Naive B cell (primary cell): Measurements from ENCODE around the gene TBL3. TPM values are rescaled to one million over a fixed set of nuclear protein-coding genes. Genes with fewer than 3 reads are reported as not detected.

ENCODE experiments used
- ATAC-seq, 2 donors: fragments of 150-1000 bp; cut with Tn5 transposase; 2 replicates each; pipeline ENCODE4 v1.10.0; 2021; ENCODE audit warnings: low read depth in 2 of 2, mild to moderate bottlenecking in 2 of 2, moderate library complexity in 2 of 2
- DNase-seq: peaks from one replicate; pipeline ENCODE4 v3.0.0; 2022
- H3K27ac Mint-ChIP-seq, 6 donors: one replicate each; pipeline ENCODE4 v1.8.0; 2020 to 2022; ENCODE audit warnings: mild to moderate bottlenecking in 6 of 6, mixed read lengths in 6 of 6, moderate library complexity in 5 of 6, inconsistent platforms in 2 of 6
- H3K27me3 Mint-ChIP-seq, 3 donors: one replicate each; pipeline ENCODE4 v1.8.0; 2021 to 2022; ENCODE audit warnings: mixed read lengths in 3 of 3, mild to moderate bottlenecking in 1 of 3
- H3K36me3 Mint-ChIP-seq, 2 donors: one replicate each; pipeline ENCODE4 v1.8.0; 2020 to 2022; ENCODE audit warnings: mixed read lengths in 2 of 2, inconsistent platforms in 1 of 2, mild to moderate bottlenecking in 1 of 2
- H3K4me1 Mint-ChIP-seq, 3 donors: one replicate each; pipeline ENCODE4 v1.8.0; 2020 to 2022; ENCODE audit warnings: mixed read lengths in 3 of 3, inconsistent platforms in 1 of 3, mild to moderate bottlenecking in 1 of 3, moderate library complexity in 1 of 3
- H3K4me3 Mint-ChIP-seq, 8 donors: one replicate each; pipeline ENCODE4 v1.8.0; 2020 to 2022; ENCODE audit warnings: mild to moderate bottlenecking in 8 of 8, mixed read lengths in 8 of 8, moderate library complexity in 8 of 8, inconsistent platforms in 2 of 8
- H3K9me3 Mint-ChIP-seq, 7 donors: one replicate each; pipeline ENCODE4 v1.8.0; 2020 to 2022; ENCODE audit warnings: mixed read lengths in 7 of 7, mild to moderate bottlenecking in 5 of 7, inconsistent platforms in 2 of 7, moderate library complexity in 1 of 7
- polyA plus RNA-seq, 6 donors: library from polyadenylated mRNA; unstranded; fragments of 300-500 nt; fragmentation: Illumina TruSeq; gene quantifications; one replicate each; pipeline ENCODE4 v1.2.3, GENCODE V29; 2021; ENCODE audit warnings: low read depth in 6 of 6

TBL3 gene
- polyA plus RNA-seq, 6 donors from 2014 or later = 10.9 to 54.8 (median 35.4) TPM

GRCh38 chr16:1976951-1977874, 5.4 kb downstream of the TBL3 start:
- peaks cover 4 to 49% (median 20%) of the 10 kb centered on the region in 3 donors for H3K27me3 Mint-ChIP-seq
- no peaks in the 10 kb centered on the region for H3K9me3 Mint-ChIP-seq
- ATAC-seq (no peak), DNase-seq (no peak)
- no peak overlapping the region for H3K27ac Mint-ChIP-seq
- peaks cover 8 to 15% (median 11%) of the 10 kb centered on the region in 3 donors for H3K4me1 Mint-ChIP-seq
- peak overlapping the region in 1 of 8 donors; percentile 22 for H3K4me3 Mint-ChIP-seq
- H3K36me3 Mint-ChIP-seq = peaks cover 0 to 16% of the 10 kb centered on the region in 2 donors

- H3K36me3 Mint-ChIP-seq = peaks cover 0 to 16% of the 10 kb centered on the region in 2 donors
- H3K27me3 Mint-ChIP-seq = peaks cover 7 to 55% (median 27%) of the 10 kb centered on the region in 3 donors
- H3K27ac Mint-ChIP-seq = no peak overlapping the region
- peaks cover 8 to 12% (median 8%) of the 10 kb centered on the region in 3 donors for H3K4me1 Mint-ChIP-seq
- H3K4me3 Mint-ChIP-seq = no peak overlapping the region
- DNase-seq = no peak
- no peaks in the 10 kb centered on the region for H3K9me3 Mint-ChIP-seq
- no peak for ATAC-seq
Observed at GRCh38 chr16:1977875-1978268, 6.0 kb downstream of the TBL3 start.

GRCh38 chr16:1978476-1979120, 6.7 kb downstream of the TBL3 start:
- peaks cover 0 to 2% (median 0%) of the 10 kb centered on the region in 7 donors for H3K9me3 Mint-ChIP-seq
- H3K4me3 Mint-ChIP-seq = no peak overlapping the region
- no peak for DNase-seq
- peaks cover 12 to 56% (median 30%) of the 10 kb centered on the region in 3 donors for H3K27me3 Mint-ChIP-seq
- no peak overlapping the region for H3K27ac Mint-ChIP-seq
- H3K4me1 Mint-ChIP-seq = peaks cover 6 to 10% (median 10%) of the 10 kb centered on the region in 3 donors
- peaks cover 0 to 16% of the 10 kb centered on the region in 2 donors for H3K36me3 Mint-ChIP-seq
- ATAC-seq = no peak

GRCh38 chr16:1979271-1980029, 7.6 kb downstream of the TBL3 start:
- ATAC-seq (no peak), DNase-seq (no peak)
- peaks cover 12 to 55% (median 30%) of the 10 kb centered on the region in 3 donors for H3K27me3 Mint-ChIP-seq
- peaks cover 0 to 16% of the 10 kb centered on the region in 2 donors for H3K36me3 Mint-ChIP-seq
- no peak overlapping the region for H3K27ac Mint-ChIP-seq
- peaks cover 0 to 2% (median 0%) of the 10 kb centered on the region in 7 donors for H3K9me3 Mint-ChIP-seq
- H3K4me3 Mint-ChIP-seq = peak overlapping the region in 2 of 8 donors; percentile 27 to 35
- H3K4me1 Mint-ChIP-seq = peaks cover 6 to 11% (median 7%) of the 10 kb centered on the region in 3 donors

GRCh38 chr16:1980030-1980769, 8.3 kb downstream of the TBL3 start:
- peaks cover 0 to 10% of the 10 kb centered on the region in 2 donors for H3K36me3 Mint-ChIP-seq
- ATAC-seq (no peak), DNase-seq (no peak)
- H3K4me1 Mint-ChIP-seq = peaks cover 10 to 18% (median 12%) of the 10 kb centered on the region in 3 donors
- H3K9me3 Mint-ChIP-seq = peaks cover 0 to 2% (median 0%) of the 10 kb centered on the region in 7 donors
- H3K27me3 Mint-ChIP-seq = peaks cover 12 to 51% (median 30%) of the 10 kb centered on the region in 3 donors
- peak overlapping the region in 2 of 8 donors; percentile 27 to 51 for H3K4me3 Mint-ChIP-seq
- no peak overlapping the region for H3K27ac Mint-ChIP-seq

- Mint-ChIP-seq H3K4me3 (no peak overlapping the region), H3K4me1 (peaks cover 10 to 20% (median 12%) of the 10 kb centered on the region in 3 donors), H3K27ac (no peak overlapping the region), H3K27me3 (peaks cover 12 to 51% (median 30%) of the 10 kb centered on the region in 3 donors), H3K36me3 (peaks cover 0 to 9% of the 10 kb centered on the region in 2 donors), H3K9me3 (peaks cover 0 to 2% (median 0%) of the 10 kb centered on the region in 7 donors)
- ATAC-seq = no peak
- no peak for DNase-seq
Observed at GRCh38 chr16:1980770-1981087, 8.9 kb downstream of the TBL3 start.

GRCh38 chr16:1981398-1981836, 9.6 kb downstream of the TBL3 start, which contains the start of gene NOXO1:
TSS of gene NOXO1 (minus strand) at chr16:1981469. CDS start at chr16:1981179, 290 bp downstream.
- Mint-ChIP-seq H3K27ac (peak within 1 kb of the TSS in 3 of 6 donors; percentile 24 to 72 (median 70)), H3K27me3 (peaks cover 12 to 44% (median 23%) of the 10 kb centered on the region in 3 donors), H3K36me3 (peaks cover 0 to 3% of the 10 kb centered on the region in 2 donors), H3K4me3 (peak within 1 kb of the TSS in 6 of 8 donors; percentile 4 to 88 (median 80)), H3K9me3 (peaks cover 0 to 2% (median 0%) of the 10 kb centered on the region in 7 donors), H3K4me1 (peaks cover 7 to 20% (median 17%) of the 10 kb centered on the region in 3 donors)
- peak in 1 of 2 donors; percentile 16 for ATAC-seq
- no peak for DNase-seq

GRCh38 chr16:1982013-1982433, 10.2 kb downstream of the TBL3 start:
- H3K27ac Mint-ChIP-seq = peak overlapping the region in 2 of 6 donors; percentile 70 to 72
- DNase-seq (no peak), ATAC-seq (no peak)
- peak overlapping the region in 5 of 8 donors; percentile 4 to 88 (median 79) for H3K4me3 Mint-ChIP-seq
- H3K27me3 Mint-ChIP-seq = peaks cover 12 to 44% (median 23%) of the 10 kb centered on the region in 3 donors
- H3K36me3 Mint-ChIP-seq = no peaks in the 10 kb centered on the region
- H3K9me3 Mint-ChIP-seq = peaks cover 0 to 2% (median 0%) of the 10 kb centered on the region in 7 donors
- H3K4me1 Mint-ChIP-seq = peaks cover 13 to 22% (median 20%) of the 10 kb centered on the region in 3 donors

GRCh38 chr16:1982991-1983543, 11.2 kb downstream of the TBL3 start:
- ATAC-seq (no peak), DNase-seq (no peak)
- Mint-ChIP-seq H3K27me3 (peaks cover 12 to 36% (median 23%) of the 10 kb centered on the region in 3 donors), H3K4me3 (peak overlapping the region; percentile 74 to 88 (median 84)), H3K4me1 (peaks cover 17 to 22% (median 20%) of the 10 kb centered on the region in 3 donors), H3K9me3 (peaks cover 0 to 2% (median 0%) of the 10 kb centered on the region in 7 donors), H3K27ac (peak overlapping the region in 3 of 6 donors; percentile 50 to 70 (median 63)), H3K36me3 (no peaks in the 10 kb centered on the region)

GRCh38 chr16:1983544-1984346, 11.9 kb downstream of the TBL3 start, which contains the start of gene GFER:
TSS of gene GFER (plus strand) at chr16:1984193. CDS start at chr16:1984219, 26 bp downstream.
- Mint-ChIP-seq H3K36me3 (no peaks in the 10 kb centered on the region), H3K9me3 (peaks cover 0 to 2% (median 0%) of the 10 kb centered on the region in 7 donors), H3K27ac (peak within 1 kb of the TSS in 4 of 6 donors; percentile 63 to 82 (median 76)), H3K4me3 (peak within 1 kb of the TSS; percentile 74 to 90 (median 84)), H3K4me1 (peaks cover 19 to 27% (median 24%) of the 10 kb centered on the region in 3 donors), H3K27me3 (peaks cover 12 to 32% (median 23%) of the 10 kb centered on the region in 3 donors)
- DNase-seq (peak; percentile 72), ATAC-seq (peak; percentile 71 to 72)
